ENCODE data around the gene RASSF7. TPM values are rescaled to one million over a fixed set of nuclear protein-coding genes. Genes with fewer than 3 reads are reported as not detected.

RASSF7 gene
- total RNA-seq, 1 experiment from 2014 or later = 36.2 TPM

DNA sequence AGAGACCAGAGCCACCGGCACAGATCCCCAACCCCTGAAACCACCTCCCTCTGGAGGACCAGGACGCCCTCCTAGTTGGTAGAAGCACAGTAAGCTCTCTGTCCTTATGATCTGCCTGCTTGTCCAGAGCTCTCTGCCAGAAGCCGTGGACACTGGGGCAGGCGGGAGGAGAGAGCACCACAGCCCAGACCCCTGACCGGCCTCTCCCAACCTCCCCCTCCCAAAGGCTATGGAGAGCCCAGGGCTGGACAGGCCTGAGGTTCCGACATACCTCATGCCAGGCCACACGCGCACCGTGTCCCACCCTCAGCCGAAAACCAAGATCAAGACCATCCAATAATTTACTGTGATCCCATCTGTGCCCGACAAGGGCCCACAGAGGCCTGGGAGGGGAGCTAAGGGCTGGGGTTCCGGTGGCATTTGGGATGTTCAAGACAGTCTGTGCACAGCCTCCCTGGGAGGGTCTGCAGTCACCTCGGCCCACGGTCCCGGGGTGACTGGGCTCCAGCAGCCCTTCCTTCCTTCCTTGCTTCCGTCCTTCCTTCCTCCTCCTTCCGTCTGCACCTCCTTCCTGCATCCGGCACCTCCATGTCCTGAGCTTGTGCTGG lies 28.7 kb upstream of the RASSF7 start:
- H3K36me3 ChIP-seq (ENCODE audit: low read depth) = no peaks in the 10 kb centered on the region
- CTCF ChIA-PET = no interaction called here

DNA sequence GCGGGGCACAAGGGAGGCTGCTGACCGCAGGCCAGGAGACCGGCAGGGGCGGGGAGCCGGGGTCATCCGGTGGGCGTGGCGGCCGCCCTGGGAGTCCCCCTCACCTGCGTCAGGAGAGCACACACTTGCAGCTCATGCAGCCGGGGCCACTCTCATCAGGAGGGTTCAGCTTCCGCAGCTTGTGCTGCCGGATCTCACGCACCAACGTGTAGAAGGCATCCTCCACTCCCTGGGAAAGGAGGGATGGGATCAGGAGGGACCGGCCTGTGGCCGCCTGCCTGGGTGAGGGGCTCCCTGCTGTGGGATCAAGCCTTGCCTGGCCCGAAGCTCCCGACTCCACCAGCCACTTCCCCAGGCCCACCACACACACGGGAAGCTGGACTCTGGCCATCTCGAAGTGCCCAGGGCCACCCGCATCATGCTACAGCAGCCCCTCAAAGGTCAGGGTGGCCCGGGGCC lies 28.2 kb upstream of the RASSF7 start:
- Histone ChIP-seq H3K9me2 (ENCODE audit: insufficient read depth) (no peaks in the 10 kb centered on the region), H3K27ac (no peak overlapping the region), H3K36me3 (ENCODE audit: low read depth) (no peaks in the 10 kb centered on the region), H3K4me3 (no peak overlapping the region), H4K20me1 (ENCODE audit: insufficient read depth) (no peaks in the 10 kb centered on the region), H3K4me1 (replicated peaks; ENCODE audit: insufficient read depth) (no peaks in the 10 kb centered on the region), H3K79me2 (ENCODE audit: low read depth) (0 out of 2 replicates have a peak, but pooled peaks cover 3% of the 10 kb centered on the region), H3K4me2 (no peak overlapping the region), H2AFZ (no peak overlapping the region), H3K27me3 (ENCODE audit: insufficient read depth, low read depth) (no peaks in the 10 kb centered on the region), H3K9me3 (ENCODE audit: insufficient read depth, low read depth) (no peaks in the 10 kb centered on the region), H3F3A (ENCODE audit: insufficient read depth, low read depth) (peaks cover 8% of the 10 kb centered on the region)
- ChIA-PET CTCF (no interaction called here), POLR2A (ENCODE audit: unreplicated experiment) (no interaction called here)
- no peak for DNase-seq
- TF ChIP-seq, protein P1, sequence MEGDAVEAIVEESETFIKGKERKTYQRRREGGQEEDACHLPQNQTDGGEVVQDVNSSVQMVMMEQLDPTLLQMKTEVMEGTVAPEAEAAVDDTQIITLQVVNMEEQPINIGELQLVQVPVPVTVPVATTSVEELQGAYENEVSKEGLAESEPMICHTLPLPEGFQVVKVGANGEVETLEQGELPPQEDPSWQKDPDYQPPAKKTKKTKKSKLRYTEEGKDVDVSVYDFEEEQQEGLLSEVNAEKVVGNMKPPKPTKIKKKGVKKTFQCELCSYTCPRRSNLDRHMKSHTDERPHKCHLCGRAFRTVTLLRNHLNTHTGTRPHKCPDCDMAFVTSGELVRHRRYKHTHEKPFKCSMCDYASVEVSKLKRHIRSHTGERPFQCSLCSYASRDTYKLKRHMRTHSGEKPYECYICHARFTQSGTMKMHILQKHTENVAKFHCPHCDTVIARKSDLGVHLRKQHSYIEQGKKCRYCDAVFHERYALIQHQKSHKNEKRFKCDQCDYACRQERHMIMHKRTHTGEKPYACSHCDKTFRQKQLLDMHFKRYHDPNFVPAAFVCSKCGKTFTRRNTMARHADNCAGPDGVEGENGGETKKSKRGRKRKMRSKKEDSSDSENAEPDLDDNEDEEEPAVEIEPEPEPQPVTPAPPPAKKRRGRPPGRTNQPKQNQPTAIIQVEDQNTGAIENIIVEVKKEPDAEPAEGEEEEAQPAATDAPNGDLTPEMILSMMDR (conservative IDR thresholded peaks at IDR 0.05) = no peak
- no peak for TF ChIP-seq EZH2 (IDR thresholded peaks at IDR 0.05; ENCODE audit: low read depth)
- BruUV-seq (replicated peaks) = no TSS peak
- intact Hi-C loops (cut with micrococcal nuclease; ENCODE audit: unreplicated experiment) = no loop called here

More for the DNA sequence above, 28.7 kb upstream of the RASSF7 start:
- Histone ChIP-seq H3K27ac (no peak overlapping the region), H3K9me3 (ENCODE audit: insufficient read depth, low read depth) (no peaks in the 10 kb centered on the region), H3K27me3 (ENCODE audit: insufficient read depth, low read depth) (no peaks in the 10 kb centered on the region), H3K9me2 (ENCODE audit: insufficient read depth) (no peaks in the 10 kb centered on the region), H3K79me2 (ENCODE audit: low read depth) (0 out of 2 replicates have a peak, but pooled peaks cover 3% of the 10 kb centered on the region), H2AFZ (no peak overlapping the region), H4K20me1 (ENCODE audit: insufficient read depth) (no peaks in the 10 kb centered on the region), H3K4me1 (replicated peaks; ENCODE audit: insufficient read depth) (no peaks in the 10 kb centered on the region), H3F3A (ENCODE audit: insufficient read depth, low read depth) (peaks cover 8% of the 10 kb centered on the region), H3K4me3 (no peak overlapping the region), H3K4me2 (no peak overlapping the region)
- TF ChIP-seq EZH2 (IDR thresholded peaks at IDR 0.05; ENCODE audit: low read depth) = no peak
- TF ChIP-seq, protein P1 (conservative IDR thresholded peaks at IDR 0.05) = no peak
- POLR2A ChIA-PET (ENCODE audit: unreplicated experiment) = interaction anchor here (0.6 kb wide), 1 partner anchor 288 kb away, joined by 3 read pairs; no protein-coding TSS in a partner anchor
- BruUV-seq (replicated peaks) = no TSS peak
- DNase-seq = no peak
- intact Hi-C loops (cut with micrococcal nuclease; ENCODE audit: unreplicated experiment) = no loop called here

DNA sequence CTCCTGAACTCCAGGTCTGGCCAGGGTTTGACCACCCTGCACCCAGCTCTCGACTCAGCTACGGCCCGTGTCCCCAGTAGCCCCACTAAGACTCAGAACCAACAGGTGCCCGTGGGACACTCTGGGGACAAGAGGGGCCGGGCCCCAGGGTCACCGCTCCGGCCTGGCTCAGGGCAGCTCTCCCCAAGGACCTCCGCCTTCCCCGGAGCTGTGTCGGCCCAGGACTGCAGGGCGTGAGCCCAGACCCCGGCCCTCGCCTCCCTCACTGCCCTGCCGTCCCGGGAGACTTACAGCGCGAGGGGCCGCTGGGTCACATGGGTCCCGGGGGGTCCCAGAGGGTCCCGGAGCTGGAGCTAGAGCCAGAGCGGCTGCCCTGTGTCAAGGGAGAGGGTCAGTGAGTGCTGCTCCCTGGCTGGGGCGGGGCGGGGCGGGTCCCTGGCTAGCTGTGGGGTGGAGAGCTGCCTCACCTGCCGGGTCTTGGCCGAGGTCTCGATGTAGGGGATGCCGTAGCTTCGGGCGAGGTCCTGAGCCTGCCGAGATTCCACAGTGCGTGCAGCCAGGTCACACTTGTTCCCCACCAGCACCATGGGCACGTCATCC lies 27.7 kb upstream of the RASSF7 start:
- H3K4me1 ChIP-seq (replicated peaks; ENCODE audit: insufficient read depth) = no peaks in the 10 kb centered on the region
- H3K4me3 ChIP-seq = no peak overlapping the region
- H3K9me2 ChIP-seq (ENCODE audit: insufficient read depth) = no peaks in the 10 kb centered on the region
- H4K20me1 ChIP-seq (ENCODE audit: insufficient read depth) = no peaks in the 10 kb centered on the region
- peaks cover 8% of the 10 kb centered on the region for H3F3A ChIP-seq (ENCODE audit: insufficient read depth, low read depth)
- intact Hi-C loops (cut with micrococcal nuclease; ENCODE audit: unreplicated experiment) = no loop called here
- no peak overlapping the region for H3K4me2 ChIP-seq
- ChIA-PET CTCF (no interaction called here), POLR2A (ENCODE audit: unreplicated experiment) (no interaction called here)
- DNase-seq = no peak
- no peak overlapping the region for H3K27ac ChIP-seq
- no peaks in the 10 kb centered on the region for H3K9me3 ChIP-seq (ENCODE audit: insufficient read depth, low read depth)
- 0 out of 2 replicates have a peak, but pooled peaks cover 3% of the 10 kb centered on the region for H3K79me2 ChIP-seq (ENCODE audit: low read depth)
- TF ChIP-seq, protein P1 (conservative IDR thresholded peaks at IDR 0.05) = no peak
- no peak for TF ChIP-seq EZH2 (IDR thresholded peaks at IDR 0.05; ENCODE audit: low read depth)
- no peaks in the 10 kb centered on the region for H3K27me3 ChIP-seq (ENCODE audit: insufficient read depth, low read depth)
- H2AFZ ChIP-seq = no peak overlapping the region
- H3K36me3 ChIP-seq (ENCODE audit: low read depth) = no peaks in the 10 kb centered on the region
- BruUV-seq (replicated peaks) = no TSS peak
